Stimulated activated CD4-positive, alpha-beta T cell treated with anti-CD3 and anti-CD28 coated beads, Interleukin-4, amount 100 ng/mL, for 4 hours (primary cell): ENCODE results near the gene OR52E8.

ENCODE experiments used
- DNase-seq, 2 experiments: peaks; one replicate each; pipeline ENCODE4 v3.0.0-alpha.2; 2020

The OR52E8 gene

GRCh38 chr11:5807580-5807979, 49.9 kb downstream of the OR52E8 start:
- DNase-seq: no peak
